OCI-LY1 (cell line): ENCODE measurements around the gene SLAMF9.

Source experiments
- EZH2 ChIP-seq: fragments of 200-600 bp; sonication (generic), shearing (Covaris generic); IDR thresholded peaks from 2 replicates; pipeline ENCODE4 v1.8.0; 2017; ENCODE audit warnings: borderline replicate concordance, mixed run types, mild to moderate bottlenecking, antibody characterized with exemption, low read length, moderate library complexity, mixed read lengths
- TF ChIP-seq, protein P1 (sequence below): fragments of 200-600 bp; sonication (generic), shearing (Covaris generic); IDR thresholded peaks from 2 replicates; pipeline ENCODE4 v1.5.1; 2017; ENCODE audit warnings: mild to moderate bottlenecking, antibody characterized with exemption, low read length, moderate library complexity, mixed read lengths

DNA sequence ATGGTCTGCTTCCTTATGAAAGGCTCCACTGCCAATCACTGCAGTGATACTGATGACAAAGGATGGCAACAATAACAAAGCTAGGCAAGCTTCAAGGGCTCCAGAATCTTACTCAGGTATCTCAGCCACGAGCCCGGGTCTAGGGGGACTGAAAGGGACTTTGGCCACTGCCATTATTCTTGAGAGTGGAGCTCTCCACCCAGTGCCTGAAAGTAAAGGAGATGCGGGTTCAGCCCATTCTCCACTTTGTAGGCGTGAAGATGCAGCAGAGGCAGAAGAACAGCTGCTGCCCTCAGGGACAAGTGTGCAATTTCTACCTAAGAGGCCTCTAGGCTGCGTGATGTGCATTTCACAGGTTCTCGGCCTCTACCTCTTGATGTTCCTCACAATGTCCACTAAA, 31.4 kb upstream of the SLAMF9 start:
- TF ChIP-seq, protein P1, sequence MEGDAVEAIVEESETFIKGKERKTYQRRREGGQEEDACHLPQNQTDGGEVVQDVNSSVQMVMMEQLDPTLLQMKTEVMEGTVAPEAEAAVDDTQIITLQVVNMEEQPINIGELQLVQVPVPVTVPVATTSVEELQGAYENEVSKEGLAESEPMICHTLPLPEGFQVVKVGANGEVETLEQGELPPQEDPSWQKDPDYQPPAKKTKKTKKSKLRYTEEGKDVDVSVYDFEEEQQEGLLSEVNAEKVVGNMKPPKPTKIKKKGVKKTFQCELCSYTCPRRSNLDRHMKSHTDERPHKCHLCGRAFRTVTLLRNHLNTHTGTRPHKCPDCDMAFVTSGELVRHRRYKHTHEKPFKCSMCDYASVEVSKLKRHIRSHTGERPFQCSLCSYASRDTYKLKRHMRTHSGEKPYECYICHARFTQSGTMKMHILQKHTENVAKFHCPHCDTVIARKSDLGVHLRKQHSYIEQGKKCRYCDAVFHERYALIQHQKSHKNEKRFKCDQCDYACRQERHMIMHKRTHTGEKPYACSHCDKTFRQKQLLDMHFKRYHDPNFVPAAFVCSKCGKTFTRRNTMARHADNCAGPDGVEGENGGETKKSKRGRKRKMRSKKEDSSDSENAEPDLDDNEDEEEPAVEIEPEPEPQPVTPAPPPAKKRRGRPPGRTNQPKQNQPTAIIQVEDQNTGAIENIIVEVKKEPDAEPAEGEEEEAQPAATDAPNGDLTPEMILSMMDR = no peak
- TF ChIP-seq EZH2 = no peak
